Hypothalamus (tissue), 51 donors: Measurements from ENCODE around the gene WIZ.
"Not testable (repeated sequence)": the region's sequence is repeated elsewhere in the genome, so short reads cannot be mapped to it uniquely, and the experiment has no call there.

ENCODE experiments used
- DNase-seq, 51 donors: peaks; one replicate each; lab custom pipeline; 2025; lab: John Stamatoyannopoulos, UW

WIZ gene

DNA sequence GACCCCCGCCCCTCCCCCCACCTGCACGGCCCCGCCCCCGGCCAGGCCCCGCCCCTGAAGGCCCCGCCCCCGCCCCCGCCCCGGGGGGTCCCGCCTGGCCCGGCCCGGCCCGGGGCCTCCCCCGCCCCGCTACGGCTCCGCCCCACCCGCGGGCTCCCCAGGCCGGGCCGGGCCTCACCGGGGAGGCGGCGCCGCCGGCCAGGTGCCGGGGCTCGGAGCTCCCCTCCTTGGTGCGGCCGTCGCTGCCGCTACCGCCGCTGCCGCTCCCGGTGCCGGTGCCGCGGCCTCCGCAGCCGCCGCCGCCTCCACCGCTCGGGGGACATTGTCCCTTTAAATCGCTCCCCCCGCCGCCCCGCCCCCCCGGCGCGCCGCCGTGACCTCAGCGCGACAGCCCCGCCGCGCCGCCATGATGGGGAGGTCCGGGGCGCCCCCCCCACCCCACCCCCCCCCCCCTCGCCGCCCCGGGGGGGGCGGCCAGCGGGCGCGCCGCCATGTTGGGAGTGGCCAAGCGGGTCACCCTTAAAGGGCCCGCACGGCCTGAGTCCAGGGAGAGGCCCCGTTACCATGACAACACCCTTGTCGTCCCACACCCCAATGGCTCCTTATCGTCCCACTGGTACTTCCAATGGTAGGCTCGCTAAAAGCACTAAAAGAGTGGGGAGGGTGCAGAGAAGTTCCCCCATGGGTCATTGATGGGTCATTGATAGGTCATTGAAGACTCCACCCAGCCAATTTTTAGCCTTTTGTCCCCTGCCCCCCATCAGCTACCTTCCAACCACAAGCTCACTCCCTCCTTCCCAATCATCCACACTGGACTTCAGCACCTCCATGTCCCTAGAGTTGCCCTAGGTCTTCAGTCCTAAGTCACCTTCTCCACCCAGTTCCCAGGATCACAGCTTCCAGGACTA, at the start of gene WIZ:
WIZ (minus strand) TSS at position 337 of the 908 bp plus-strand sequence. CDS start 1,649 bp downstream, outside the sequence.
- DNase-seq = peak; percentile 3 to 85 (median 61)

DNA sequence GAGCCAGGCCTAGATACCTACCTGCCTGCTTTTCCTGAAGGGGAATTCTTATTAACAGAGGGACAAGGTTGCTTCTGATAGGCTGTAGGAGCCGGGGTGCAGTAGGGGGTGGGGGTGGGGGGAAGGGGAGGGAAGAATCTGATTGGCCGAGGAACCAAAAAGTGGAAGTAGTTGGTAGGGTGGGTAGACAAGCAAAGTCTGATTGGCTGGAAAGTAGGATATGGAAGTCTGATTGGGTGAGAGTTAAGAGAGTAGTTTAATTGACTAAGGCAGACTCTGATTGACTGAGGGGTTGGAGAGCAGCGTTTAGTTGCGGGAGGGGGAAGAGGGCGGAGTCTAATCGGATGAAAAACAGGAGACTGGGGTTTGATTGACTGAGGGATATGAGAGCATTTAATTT, 49.2 kb upstream of the WIZ start:
- DNase-seq = no peak

DNA sequence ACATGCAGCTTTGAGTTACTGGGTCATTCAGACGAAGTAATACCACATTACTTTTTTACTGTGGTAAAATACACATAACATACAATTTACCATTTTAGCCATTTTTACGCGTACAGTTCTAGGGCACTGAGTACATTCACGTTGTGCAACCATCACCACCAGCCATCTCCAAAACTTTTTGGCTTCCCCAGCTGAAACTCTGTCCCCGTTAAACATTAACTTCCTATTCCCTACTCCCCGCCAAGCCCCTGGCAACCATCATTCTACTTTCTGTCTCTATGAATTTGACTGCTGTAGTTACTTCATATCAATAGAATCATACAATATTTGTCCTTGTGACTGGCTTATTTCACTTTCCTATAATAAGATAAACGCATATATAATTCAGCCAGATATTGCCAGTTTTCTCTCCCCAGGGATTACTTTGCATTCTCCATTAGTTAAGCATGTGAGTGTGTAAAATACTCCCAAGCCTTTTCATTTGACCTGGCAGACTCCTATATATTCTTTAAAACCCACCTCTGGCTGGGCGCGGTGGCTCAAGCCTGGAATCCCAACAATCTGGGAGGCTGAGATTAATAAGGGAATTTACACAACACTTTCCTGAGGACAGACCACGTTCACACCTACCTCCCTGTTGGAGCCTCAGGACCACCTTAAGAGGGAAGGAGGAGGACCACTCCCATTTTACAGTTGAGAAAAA, 48.6 kb upstream of the WIZ start:
- DNase-seq = no peak

GRCh38 chr19:15495151-15495550, 45.4 kb upstream of the WIZ start:
- DNase-seq = no peak

GRCh38 chr19:15488489-15489226, 38.9 kb upstream of the WIZ start:
- no peak for DNase-seq

GRCh38 chr19:15487038-15487437, 37.3 kb upstream of the WIZ start:
- DNase-seq = no peak

- not testable (repeated sequence) for DNase-seq
Observed at GRCh38 chr19:15485768-15486167, 36.0 kb upstream of the WIZ start.

DNA sequence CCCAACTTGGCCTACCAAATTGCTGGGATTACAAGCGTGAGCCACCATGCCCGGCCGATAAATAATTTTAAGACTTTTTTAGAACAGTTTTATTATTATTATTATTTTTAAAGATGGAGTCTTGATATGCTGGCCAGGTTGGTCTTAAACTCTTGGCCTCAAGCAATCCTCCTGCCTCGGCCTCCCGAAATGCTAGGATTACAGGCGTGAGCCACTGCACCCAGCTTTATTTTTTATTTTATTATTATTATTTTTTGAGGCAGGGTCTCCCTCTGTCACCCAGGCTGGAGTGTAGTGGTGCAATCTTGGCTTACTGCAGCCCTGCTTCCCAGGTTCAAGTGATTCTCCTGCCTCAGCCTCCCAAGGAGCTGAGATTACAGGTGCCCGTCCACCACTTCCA, 31.2 kb upstream of the WIZ start:
- not testable (repeated sequence) for DNase-seq

DNA sequence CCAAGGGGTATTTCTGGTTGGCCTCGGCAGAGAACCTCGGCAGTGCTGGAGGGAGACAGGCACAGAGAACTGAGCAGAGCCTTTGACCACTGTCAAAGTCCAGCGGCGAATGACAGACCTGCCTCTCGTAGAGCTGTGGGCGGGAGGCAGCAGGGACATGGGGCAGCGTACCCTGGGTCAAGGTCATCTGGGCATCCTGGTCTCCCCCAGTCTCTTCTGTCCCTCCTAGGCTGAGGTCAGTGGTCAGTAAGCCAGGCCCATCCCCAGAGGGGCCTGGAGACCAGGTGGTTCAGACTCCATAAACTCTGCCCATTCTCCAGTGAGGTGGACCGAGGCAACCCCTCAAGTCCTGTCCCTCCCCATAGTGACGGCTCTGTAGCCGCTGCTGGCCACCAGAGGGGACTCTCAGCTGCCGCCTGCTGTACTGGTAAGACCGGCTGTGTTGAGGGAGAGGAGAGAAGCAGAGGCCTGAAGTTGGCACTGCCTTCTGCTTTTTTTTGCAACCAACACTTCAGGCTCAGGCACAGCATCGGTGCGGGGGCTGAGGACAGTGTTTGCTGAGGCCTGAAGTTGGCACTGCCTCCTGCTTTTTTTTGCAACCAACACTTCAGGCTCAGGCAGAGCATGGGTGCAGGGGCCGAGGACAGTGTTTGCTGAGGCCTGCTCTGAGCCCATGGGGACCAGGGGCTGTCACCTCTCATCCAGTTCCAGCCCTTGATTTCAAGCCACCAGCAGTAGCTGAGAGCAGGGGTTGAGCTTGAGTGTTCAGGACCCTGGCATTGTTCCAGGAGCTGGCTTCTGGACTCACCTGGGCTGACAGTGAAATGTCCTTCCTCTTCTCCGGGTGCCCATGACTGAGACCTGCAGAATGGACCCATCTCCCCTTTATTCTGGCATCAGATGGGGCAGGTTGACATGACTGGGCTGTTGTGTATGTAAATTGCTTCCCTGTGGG, 29.9 kb upstream of the WIZ start, which contains the start of gene PGLYRP2:
PGLYRP2 (minus strand) TSS at position 111 of the 955 bp plus-strand sequence. CDS start 130 bp downstream, outside the sequence.
- DNase-seq = peak in 11 of 51 donors; percentile 2 to 50 (median 7)

GRCh38 chr19:15476325-15476724, 26.6 kb upstream of the WIZ start:
- DNase-seq = no peak

DNA sequence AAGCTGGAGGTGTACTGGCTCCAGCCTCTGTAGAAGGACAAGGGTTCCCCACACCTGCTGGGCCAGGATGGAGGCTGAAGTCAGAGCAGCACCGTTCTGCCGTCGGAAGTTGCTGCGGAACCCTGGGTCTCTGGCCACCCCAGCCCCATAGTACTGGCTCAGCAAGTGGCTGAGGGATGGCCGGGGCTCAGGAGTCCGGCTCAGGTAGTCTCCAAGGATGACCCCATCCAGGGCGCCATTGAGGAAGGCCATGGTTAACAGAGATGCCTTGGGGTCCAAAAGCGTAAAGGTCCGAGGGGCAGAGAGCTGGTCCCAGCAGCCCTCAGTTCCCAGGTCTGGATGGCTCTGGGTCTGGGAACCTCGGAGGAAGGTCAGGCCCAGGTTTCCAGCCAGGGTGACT, 25.9 kb upstream of the WIZ start:
- DNase-seq = no peak

DNA sequence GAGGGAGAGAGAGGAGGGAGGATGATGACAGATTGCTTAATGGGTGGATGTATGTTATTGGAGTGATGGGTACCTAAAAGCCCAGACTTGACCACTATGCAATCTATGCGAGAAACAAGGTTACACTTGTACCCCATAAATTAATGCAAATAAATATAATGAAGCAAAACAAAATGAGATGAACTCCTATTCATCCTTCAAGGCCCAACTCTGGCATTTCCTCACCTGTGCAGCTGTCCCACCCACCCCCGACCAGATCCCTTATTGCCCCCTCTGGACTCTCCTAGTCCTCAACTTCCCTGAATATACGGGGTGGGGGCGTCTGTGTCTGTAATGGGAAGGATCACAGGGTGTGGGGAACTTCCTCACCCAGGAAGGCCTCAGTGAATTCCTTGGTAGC, 25.4 kb upstream of the WIZ start:
- no peak for DNase-seq

DNA sequence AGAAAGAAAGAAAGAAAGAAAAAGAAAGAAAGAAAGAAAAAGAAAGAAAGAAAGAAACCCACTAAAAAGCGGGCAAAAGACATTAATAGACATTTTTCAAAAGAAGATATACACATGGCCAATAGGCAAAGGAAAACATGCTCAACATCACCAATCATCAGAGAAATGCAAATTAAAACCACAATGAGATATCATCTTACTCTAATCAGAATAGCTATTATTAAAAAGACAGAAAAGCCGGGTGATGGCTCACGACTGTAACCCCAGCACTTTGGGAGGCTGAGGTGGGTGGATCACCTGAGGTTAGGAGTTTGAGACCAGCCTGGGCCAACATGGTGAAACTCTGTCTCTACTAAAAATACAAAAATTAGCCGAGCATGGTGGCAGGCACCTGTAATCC, 24.1 kb upstream of the WIZ start:
- DNase-seq = not testable (repeated sequence)

- DNase-seq = no peak
Observed at GRCh38 chr19:15471639-15472101, 21.9 kb upstream of the WIZ start.

- DNase-seq = no peak
Observed at GRCh38 chr19:15469513-15470297, 19.9 kb upstream of the WIZ start.

- DNase-seq = no peak
Observed at GRCh38 chr19:15468675-15469512, 19.1 kb upstream of the WIZ start.

GRCh38 chr19:15467734-15468214, 18.0 kb upstream of the WIZ start:
- no peak for DNase-seq
